GM12892 (cell line): ENCODE results near the gene GLOD4.

Source experiments
- POLR2A ChIP-seq: IDR thresholded peaks from 2 replicates; pipeline ENCODE4 v1.6.1; 2011; ENCODE audit warnings: low read depth, low read length, control low read depth
- POLR2AphosphoS5 ChIP-seq: IDR thresholded peaks from 2 replicates; pipeline ENCODE4 v1.6.1; 2011; ENCODE audit warnings: low read depth, low read length, control low read depth

DNA sequence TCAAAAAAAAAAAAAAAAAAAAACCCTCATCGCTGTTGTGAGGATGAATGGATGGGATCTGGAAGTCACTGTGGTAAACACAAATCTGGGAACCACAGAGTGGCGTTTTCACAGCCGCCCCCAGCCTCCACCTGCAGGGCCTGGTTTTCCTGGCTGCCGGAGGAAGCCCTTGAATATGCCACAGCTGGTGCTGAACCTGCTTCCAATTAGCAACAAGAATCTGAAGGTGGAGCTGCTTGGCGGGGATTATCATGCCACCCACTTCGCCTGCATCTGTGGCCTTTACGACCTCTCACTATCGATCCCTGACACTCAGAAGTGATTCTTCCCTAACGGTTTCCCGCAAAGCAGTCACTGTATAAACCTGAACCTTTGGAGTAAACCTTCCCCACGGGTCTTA, 16.2 kb upstream of the GLOD4 start:
- TF ChIP-seq POLR2A (no peak), POLR2AphosphoS5 (no peak)
